PC-9 (cell line): ENCODE results near the gene TMEM43.

Experiments used
- EZH2 ChIP-seq: fragments of 200-600 bp; sonication (generic); IDR thresholded peaks from 2 replicates; pipeline ENCODE4 v1.8.0; 2017; ENCODE audit warnings: antibody characterized with exemption, low read depth
- TF ChIP-seq, protein P1 (sequence below): fragments of 200-600 bp; sonication (generic); conservative IDR thresholded peaks from 2 replicates; pipeline ENCODE4 v1.6.1; 2017; ENCODE audit warnings: mixed run types, antibody characterized with exemption, mild to moderate bottlenecking, moderate library complexity

GRCh38 chr3:14159426-14159825, 34.6 kb downstream of the TMEM43 start:
- TF ChIP-seq, protein P1, sequence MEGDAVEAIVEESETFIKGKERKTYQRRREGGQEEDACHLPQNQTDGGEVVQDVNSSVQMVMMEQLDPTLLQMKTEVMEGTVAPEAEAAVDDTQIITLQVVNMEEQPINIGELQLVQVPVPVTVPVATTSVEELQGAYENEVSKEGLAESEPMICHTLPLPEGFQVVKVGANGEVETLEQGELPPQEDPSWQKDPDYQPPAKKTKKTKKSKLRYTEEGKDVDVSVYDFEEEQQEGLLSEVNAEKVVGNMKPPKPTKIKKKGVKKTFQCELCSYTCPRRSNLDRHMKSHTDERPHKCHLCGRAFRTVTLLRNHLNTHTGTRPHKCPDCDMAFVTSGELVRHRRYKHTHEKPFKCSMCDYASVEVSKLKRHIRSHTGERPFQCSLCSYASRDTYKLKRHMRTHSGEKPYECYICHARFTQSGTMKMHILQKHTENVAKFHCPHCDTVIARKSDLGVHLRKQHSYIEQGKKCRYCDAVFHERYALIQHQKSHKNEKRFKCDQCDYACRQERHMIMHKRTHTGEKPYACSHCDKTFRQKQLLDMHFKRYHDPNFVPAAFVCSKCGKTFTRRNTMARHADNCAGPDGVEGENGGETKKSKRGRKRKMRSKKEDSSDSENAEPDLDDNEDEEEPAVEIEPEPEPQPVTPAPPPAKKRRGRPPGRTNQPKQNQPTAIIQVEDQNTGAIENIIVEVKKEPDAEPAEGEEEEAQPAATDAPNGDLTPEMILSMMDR = no peak
- TF ChIP-seq EZH2 = no peak
